NCI-H526 (cell line): ENCODE data around the gene BEND7.
A peak's percentile ranks its signal among the peaks of the same experiment; 100 is the strongest.
"Not testable (repeated sequence)": the region's sequence is repeated elsewhere in the genome, so short reads cannot be mapped to it uniquely, and the experiment has no call there.

ENCODE experiments used
- DNase-seq, 2 experiments: peaks; one replicate each; lab custom pipeline; 2025; lab: John Stamatoyannopoulos, UW

The BEND7 gene

GRCh38 chr10:13421382-13421917 is 107.4 kb downstream of the BEND7 start:
- DNase-seq = no peak

- no peak for DNase-seq
Measured at GRCh38 chr10:13420532-13421307, 108.1 kb downstream of the BEND7 start.

GRCh38 chr10:13417459-13418126 is 111.2 kb downstream of the BEND7 start:
- no peak for DNase-seq

GRCh38 chr10:13416760-13417159 is 112.1 kb downstream of the BEND7 start:
- no peak for DNase-seq

- DNase-seq = peak in 1 of 2 experiments; percentile 36
Measured at GRCh38 chr10:13414855-13415254, 114.0 kb downstream of the BEND7 start.

- DNase-seq = no peak
Measured at GRCh38 chr10:13414137-13414536, 114.7 kb downstream of the BEND7 start.

GRCh38 chr10:13412894-13413293 is 115.9 kb downstream of the BEND7 start:
- no peak for DNase-seq

- DNase-seq = peak; percentile 40 to 54
Measured at GRCh38 chr10:13404791-13405190, 124.0 kb downstream of the BEND7 start.

GRCh38 chr10:13404305-13404759 is 124.5 kb downstream of the BEND7 start:
- DNase-seq = no peak

GRCh38 chr10:13403426-13403825 is 125.4 kb downstream of the BEND7 start:
- DNase-seq = not testable (repeated sequence)

GRCh38 chr10:13402021-13402420 is 126.8 kb downstream of the BEND7 start:
- DNase-seq = no peak

- no peak for DNase-seq
Measured at GRCh38 chr10:13401142-13401541, 127.7 kb downstream of the BEND7 start.

- peak; percentile 28 to 42 for DNase-seq
Measured at GRCh38 chr10:13400196-13400965, 128.4 kb downstream of the BEND7 start.

- peak; percentile 33 to 51 for DNase-seq
Measured at GRCh38 chr10:13399752-13400151, 129.1 kb downstream of the BEND7 start.

GRCh38 chr10:13399236-13399635 is 129.6 kb downstream of the BEND7 start:
- peak in 1 of 2 experiments; percentile 7 for DNase-seq

GRCh38 chr10:13397052-13397451 is 131.8 kb downstream of the BEND7 start:
- no peak for DNase-seq

- DNase-seq = no peak
Measured at GRCh38 chr10:13396369-13396768, 132.4 kb downstream of the BEND7 start.

- DNase-seq = no peak
Measured at GRCh38 chr10:13395540-13395939, 133.3 kb downstream of the BEND7 start.

GRCh38 chr10:13393640-13394039 is 135.2 kb downstream of the BEND7 start:
- no peak for DNase-seq

- no peak for DNase-seq
Measured at GRCh38 chr10:13392701-13393100, 136.1 kb downstream of the BEND7 start.
